Activated CD8-positive, alpha-beta memory T cell treated with anti-CD3 and anti-CD28 coated beads, Interleukin-2, amount 50 U/mL, for 1 hour (primary cell): ENCODE measurements around the gene ZBTB5.
"Not testable (repeated sequence)": the region's sequence is repeated elsewhere in the genome, so short reads cannot be mapped to it uniquely, and the experiment has no call there.

Experiments
- DNase-seq: peaks from one replicate; pipeline ENCODE4 v3.0.0-alpha.2; 2020; ENCODE audit errors: extremely low read depth

The ZBTB5 gene

GRCh38 chr9:37465249-37466036 is at the start of gene ZBTB5:
TSS of gene ZBTB5 (minus strand) at chr9:37465450. CDS start at chr9:37442551, 22,899 bp downstream.
- peak; percentile 100 for DNase-seq

- DNase-seq: no peak
Measured at GRCh38 chr9:37514999-37515398, 49.7 kb upstream of the ZBTB5 start.

- not testable (repeated sequence) for DNase-seq
Measured at GRCh38 chr9:37514415-37514814, 49.2 kb upstream of the ZBTB5 start.

GRCh38 chr9:37512437-37512836 is 47.2 kb upstream of the ZBTB5 start:
- peak; percentile 40 for DNase-seq

GRCh38 chr9:37511016-37512010 is 46.1 kb upstream of the ZBTB5 start:
- DNase-seq: no peak

- not testable (repeated sequence) for DNase-seq
Measured at GRCh38 chr9:37510053-37510452, 44.8 kb upstream of the ZBTB5 start.

GRCh38 chr9:37509536-37509935 is 44.3 kb upstream of the ZBTB5 start:
- no peak for DNase-seq

- DNase-seq: no peak
Measured at GRCh38 chr9:37508834-37509206, 43.6 kb upstream of the ZBTB5 start.

- DNase-seq: no peak
Measured at GRCh38 chr9:37508135-37508833, 43.0 kb upstream of the ZBTB5 start.

GRCh38 chr9:37507566-37508134 is 42.4 kb upstream of the ZBTB5 start:
- no peak for DNase-seq

- DNase-seq: no peak
Measured at GRCh38 chr9:37504605-37505004, 39.4 kb upstream of the ZBTB5 start.

- DNase-seq: no peak
Measured at GRCh38 chr9:37503736-37504135, 38.5 kb upstream of the ZBTB5 start.

- DNase-seq: no peak
Measured at GRCh38 chr9:37501957-37502596, 36.8 kb upstream of the ZBTB5 start.

- DNase-seq: no peak
Measured at GRCh38 chr9:37499297-37499696, 34.0 kb upstream of the ZBTB5 start.

- no peak for DNase-seq
Measured at GRCh38 chr9:37498457-37498856, 33.2 kb upstream of the ZBTB5 start.

- no peak for DNase-seq
Measured at GRCh38 chr9:37497320-37497719, 32.1 kb upstream of the ZBTB5 start.

- no peak for DNase-seq
Measured at GRCh38 chr9:37496020-37496419, 30.8 kb upstream of the ZBTB5 start.

GRCh38 chr9:37495571-37495970 is 30.3 kb upstream of the ZBTB5 start:
- DNase-seq: no peak

GRCh38 chr9:37491939-37492338 is 26.7 kb upstream of the ZBTB5 start:
- DNase-seq: no peak

GRCh38 chr9:37486616-37487548 is 21.6 kb upstream of the ZBTB5 start:
- DNase-seq: no peak
